Keratinocyte (primary cell): ENCODE data around the gene GLP2R. TPM values are rescaled to one million over a fixed set of nuclear protein-coding genes. Genes with fewer than 3 reads are reported as not detected.

ENCODE experiments used
- DNase-seq: peaks from one replicate; pipeline ENCODE4 v3.0.0-alpha.2; 2011; ENCODE audit warnings: low read depth, missing footprints, low spot score
- FAIRE-seq: peaks from 2 replicates; lab custom pipeline; 2011; peaks lifted over from hg19 to GRCh38; lab: Jason Lieb, UNC
- H2AFZ ChIP-seq: 2 replicates; pipeline ENCODE4 v1.6.0; 2012; ENCODE audit warnings: low read length, control low read depth, inconsistent platforms; ENCODE audit not compliant: control insufficient read depth
- H3K27ac ChIP-seq: 2 replicates; pipeline ENCODE4 v1.5.1; 2011; ENCODE audit warnings: low read length; ENCODE audit not compliant: control insufficient read depth, insufficient read depth
- H3K27me3 ChIP-seq: 3 replicates; pipeline ENCODE4 v1.6.0; 2011; ENCODE audit warnings: low read length; ENCODE audit not compliant: control insufficient read depth, insufficient read depth; ENCODE audit errors: extremely low read depth
- H3K36me3 ChIP-seq, 2 experiments: 2 replicates in 1 of 2; 3 replicates in 1 of 2; pipeline ENCODE4 v1.5.1; 2011; ENCODE audit warnings: low read length in 2 of 2, mild to moderate bottlenecking in 1 of 2; ENCODE audit not compliant: control insufficient read depth in 2 of 2, insufficient read depth in 2 of 2; ENCODE audit errors: extremely low read depth in 1 of 2
- H3K4me1 ChIP-seq: 3 replicates; pipeline ENCODE4 v1.5.1; 2011; ENCODE audit warnings: low read length; ENCODE audit not compliant: control insufficient read depth, insufficient read depth; ENCODE audit errors: extremely low read depth
- H3K4me2 ChIP-seq: 3 replicates; pipeline ENCODE4 v1.6.0; 2011; ENCODE audit warnings: low read depth, low read length; ENCODE audit not compliant: control insufficient read depth, insufficient read depth; ENCODE audit errors: extremely low read depth
- H3K4me3 ChIP-seq, 3 experiments: fragments of 200-600 bp in 1 of 3; sonication (generic) in 1 of 3; 2 replicates in 2 of 3; 3 replicates in 1 of 3; pipeline ENCODE4 v1.5.1; 2011 to 2016; ENCODE audit warnings: low read length in 3 of 3, mild to moderate bottlenecking in 3 of 3, control low read depth in 2 of 3, inconsistent platforms in 1 of 3, low read depth in 1 of 3, mixed read lengths in 1 of 3, mixed run types in 1 of 3, moderate library complexity in 1 of 3; ENCODE audit not compliant: control insufficient read depth in 2 of 3, insufficient read depth in 2 of 3; ENCODE audit errors: extremely low read depth in 1 of 3
- H3K79me2 ChIP-seq: 2 replicates; pipeline ENCODE4 v1.6.0; 2012; ENCODE audit warnings: low read length; ENCODE audit not compliant: control insufficient read depth, insufficient read depth
- H3K9ac ChIP-seq: 3 replicates; pipeline ENCODE4 v1.6.0; 2011; ENCODE audit warnings: low read length; ENCODE audit not compliant: control insufficient read depth, insufficient read depth; ENCODE audit errors: extremely low read depth
- H3K9me1 ChIP-seq: 3 replicates; pipeline ENCODE4 v1.6.0; 2011; ENCODE audit warnings: low read length; ENCODE audit not compliant: control insufficient read depth, insufficient read depth; ENCODE audit errors: extremely low read depth
- H3K9me3 ChIP-seq: 2 replicates; pipeline ENCODE4 v1.5.1; 2012; ENCODE audit warnings: low read depth, low read length; ENCODE audit not compliant: control insufficient read depth
- H4K20me1 ChIP-seq: 3 replicates; pipeline ENCODE4 v1.6.0; 2011; ENCODE audit warnings: low read length; ENCODE audit not compliant: control insufficient read depth, insufficient read depth; ENCODE audit errors: extremely low read depth
- EZH2 ChIP-seq: IDR thresholded peaks from one replicate; pipeline ENCODE4 v1.6.1; 2012; ENCODE audit warnings: inconsistent platforms, mild to moderate bottlenecking, low read length, moderate library complexity
- dilution Hi-C: fragments of 300-500 bp; cut with MboI; formaldehyde crosslinking; loops from one replicate; pipeline ENCODE4 v1.7.0; 2020; ENCODE audit warnings: low sequenced_read_pairs; ENCODE audit not compliant: extremely low pct_ligation_motif_present
- polyA plus RNA-seq, 5 experiments: library from polyadenylated mRNA; depleted of rRNA in 3 of 5; stranded (reverse) in 3 of 5; stranded (forward) in 1 of 5; unstranded in 1 of 5; fragments of >200 nt; gene quantifications; 1 replicate in 1 of 5; 2 replicates in 3 of 5; 3 replicates in 1 of 5; pipeline versions ENCODE4 v1.2.1 to v1.2.3, GENCODE V29; 2011 to 2012; ENCODE audit warnings: missing spikeins in 2 of 5, low read depth in 1 of 5, low replicate concordance in 1 of 5
- TF ChIP-seq, protein P1 (sequence below), 3 experiments: IDR thresholded peaks in 1 of 3; conservative IDR thresholded peaks in 1 of 3; optimal IDR thresholded peaks in 1 of 3; 2 replicates in 2 of 3; 3 replicates in 1 of 3; pipeline versions ENCODE3 to v1.5.1; 2011; ENCODE audit warnings: low read length in 3 of 3, mild to moderate bottlenecking in 3 of 3, moderate library complexity in 2 of 3, control low read depth in 1 of 3, inconsistent platforms in 1 of 3; ENCODE audit not compliant: insufficient read depth in 2 of 3; ENCODE audit errors: extremely low read depth in 1 of 3

The GLP2R gene
- polyA plus RNA-seq, 1 donor (not counting 4 experiments of a cell fraction or from before 2014, with no cell fraction given): not detected

DNA sequence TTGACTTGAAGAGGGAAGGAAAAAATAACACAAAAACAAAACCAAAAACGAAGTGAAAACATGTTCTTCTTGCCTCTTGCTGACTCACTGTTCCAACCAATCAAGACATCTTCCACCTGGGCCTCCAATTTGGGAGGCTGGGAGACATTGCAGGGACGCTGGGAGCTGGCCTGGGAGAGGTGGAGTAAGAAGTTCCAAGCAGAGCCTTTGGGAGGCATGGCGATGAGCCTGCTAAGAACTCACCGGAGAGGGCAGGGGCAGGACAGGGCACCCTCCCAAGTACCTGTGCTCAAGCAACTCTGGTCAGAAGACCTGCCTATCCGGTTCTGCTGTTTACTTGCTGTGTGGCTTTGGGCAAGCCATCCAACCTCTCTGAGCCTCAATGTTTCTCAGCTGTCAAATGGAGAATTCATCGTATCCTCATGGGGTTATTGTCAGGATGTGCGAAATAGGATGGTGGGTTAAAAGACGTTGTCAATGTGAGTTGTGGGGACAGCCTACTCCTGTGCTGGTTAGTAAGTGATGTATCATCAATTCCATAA is 856 bp upstream of the GLP2R start:
- H3K27ac ChIP-seq: no peak overlapping the region
- DNase-seq: no peak
- dilution Hi-C loops: no loop called here

DNA sequence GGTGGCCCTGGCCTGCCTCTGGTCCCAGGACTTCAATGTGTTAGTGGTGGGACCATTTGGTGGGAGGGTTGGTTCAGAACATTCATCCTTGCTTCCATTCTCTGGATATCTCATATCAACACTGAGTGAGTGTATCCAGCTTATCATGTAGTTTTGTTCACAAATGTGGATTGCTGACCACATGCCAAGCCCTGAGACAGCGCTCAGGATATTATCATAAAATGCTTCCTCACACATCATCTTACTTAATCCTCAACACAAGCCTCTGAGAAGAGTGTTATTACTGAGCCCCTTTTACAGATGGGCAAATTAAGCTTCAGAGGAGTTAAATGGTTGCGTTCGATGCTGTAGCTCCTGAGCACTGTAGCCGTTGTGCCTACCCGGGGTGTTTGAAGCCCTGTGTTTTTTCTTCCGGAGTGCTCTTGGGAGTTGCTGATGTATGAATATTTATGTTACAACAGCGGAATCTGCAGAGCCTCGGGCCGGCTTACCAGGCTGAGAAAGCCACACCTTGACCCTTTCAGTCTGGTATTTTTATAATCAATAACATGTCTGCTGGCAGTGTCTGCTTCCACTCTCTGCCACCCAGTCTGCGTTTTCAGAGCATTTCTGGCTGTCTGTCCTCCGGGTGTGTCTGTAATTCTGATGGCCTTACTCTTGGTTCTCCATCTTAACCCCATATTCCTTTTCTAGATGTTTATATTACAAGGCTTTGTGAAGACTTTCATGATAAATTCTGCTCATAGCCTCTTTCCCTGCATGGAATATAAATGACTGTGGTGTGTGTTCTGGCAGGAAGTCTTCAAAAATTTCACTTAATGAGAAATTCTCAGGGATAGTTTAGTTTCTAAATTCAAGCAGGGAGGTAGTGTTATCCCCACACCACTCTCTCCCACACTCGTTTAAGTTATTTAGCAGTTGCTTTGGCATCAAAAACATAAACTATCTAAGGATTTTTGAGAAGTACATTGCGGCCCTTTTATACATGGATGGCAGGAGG is 2.9 kb downstream of the GLP2R start:
- Histone ChIP-seq H3K4me3 (no peak overlapping the region), H3K36me3 (no peaks in the 10 kb centered on the region), H3K4me2 (no peak overlapping the region), H3K27me3 (no peaks in the 10 kb centered on the region), H4K20me1 (no peaks in the 10 kb centered on the region), H3K9ac (no peak overlapping the region), H3K9me1 (no peaks in the 10 kb centered on the region), H3K9me3 (no peaks in the 10 kb centered on the region), H3K4me1 (no peaks in the 10 kb centered on the region), H2AFZ (peak overlapping the region; percentile 59), H3K79me2 (no peaks in the 10 kb centered on the region), H3K27ac (no peak overlapping the region)
- TF ChIP-seq, protein P1, sequence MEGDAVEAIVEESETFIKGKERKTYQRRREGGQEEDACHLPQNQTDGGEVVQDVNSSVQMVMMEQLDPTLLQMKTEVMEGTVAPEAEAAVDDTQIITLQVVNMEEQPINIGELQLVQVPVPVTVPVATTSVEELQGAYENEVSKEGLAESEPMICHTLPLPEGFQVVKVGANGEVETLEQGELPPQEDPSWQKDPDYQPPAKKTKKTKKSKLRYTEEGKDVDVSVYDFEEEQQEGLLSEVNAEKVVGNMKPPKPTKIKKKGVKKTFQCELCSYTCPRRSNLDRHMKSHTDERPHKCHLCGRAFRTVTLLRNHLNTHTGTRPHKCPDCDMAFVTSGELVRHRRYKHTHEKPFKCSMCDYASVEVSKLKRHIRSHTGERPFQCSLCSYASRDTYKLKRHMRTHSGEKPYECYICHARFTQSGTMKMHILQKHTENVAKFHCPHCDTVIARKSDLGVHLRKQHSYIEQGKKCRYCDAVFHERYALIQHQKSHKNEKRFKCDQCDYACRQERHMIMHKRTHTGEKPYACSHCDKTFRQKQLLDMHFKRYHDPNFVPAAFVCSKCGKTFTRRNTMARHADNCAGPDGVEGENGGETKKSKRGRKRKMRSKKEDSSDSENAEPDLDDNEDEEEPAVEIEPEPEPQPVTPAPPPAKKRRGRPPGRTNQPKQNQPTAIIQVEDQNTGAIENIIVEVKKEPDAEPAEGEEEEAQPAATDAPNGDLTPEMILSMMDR (optimal IDR thresholded peaks at IDR 0.05 in 1 of 3, IDR thresholded peaks at IDR 0.05 in 1 of 3, conservative IDR thresholded peaks at IDR 0.05 in 1 of 3; ENCODE audit: extremely low read depth in 1 of 3, insufficient read depth in 2 of 3, low read length in 3 of 3): no peak
- no peak for TF ChIP-seq EZH2
- DNase-seq (no peak), FAIRE-seq (no peak)
- dilution Hi-C loops: no loop called here

More for the DNA sequence above, 856 bp upstream of the GLP2R start:
- H3K9me1 ChIP-seq: no peaks in the 10 kb centered on the region
- no peak overlapping the region for H2AFZ ChIP-seq
- no peaks in the 10 kb centered on the region for H3K9me3 ChIP-seq
- no peak overlapping the region for H3K4me2 ChIP-seq
- no peaks in the 10 kb centered on the region for H3K4me1 ChIP-seq
- FAIRE-seq: no peak
- no peak overlapping the region for H3K9ac ChIP-seq
- TF ChIP-seq, protein P1 (optimal IDR thresholded peaks at IDR 0.05 in 1 of 3, IDR thresholded peaks at IDR 0.05 in 1 of 3, conservative IDR thresholded peaks at IDR 0.05 in 1 of 3; ENCODE audit: extremely low read depth in 1 of 3, insufficient read depth in 2 of 3, low read length in 3 of 3): no peak
- TF ChIP-seq EZH2: no peak
- H3K36me3 ChIP-seq: no peaks in the 10 kb centered on the region
- H3K4me3 ChIP-seq: no peak overlapping the region
- no peaks in the 10 kb centered on the region for H3K27me3 ChIP-seq
- no peaks in the 10 kb centered on the region for H3K79me2 ChIP-seq
- no peaks in the 10 kb centered on the region for H4K20me1 ChIP-seq
